Caco-2 (cell line): Measurements from ENCODE around the gene C17orf100. TPM values are rescaled to one million over a fixed set of nuclear protein-coding genes. Genes with fewer than 3 reads are reported as not detected.
"Not testable (repeated sequence)": the region's sequence is repeated elsewhere in the genome, so short reads cannot be mapped to it uniquely, and the experiment has no call there.

Experiments used
- BruUV-seq: library from RNA; stranded (reverse); fragments of 400-500 nt; replicated peaks from 2 replicates; lab custom pipeline; 2021; lab: Mats Ljungman, UMichigan
- CTCF ChIA-PET: fragments of 300-600 bp; sonication (Branson Sonifier 250); formaldehyde crosslinking; loops from one replicate; lab custom pipeline; 2022; ENCODE audit warnings: antibody characterized with exemption; lab: Charles Lee
- POLR2A ChIA-PET: fragments of 300-600 bp; sonication (Branson Sonifier 250); formaldehyde crosslinking; loops from one replicate; lab custom pipeline; 2022; ENCODE audit warnings: antibody characterized with exemption; lab: Charles Lee
- DNase-seq, 2 experiments: peaks; one replicate each; pipeline versions ENCODE4 v3.0.0 to v3.0.0-alpha.2; 2020 to 2022
- H3K27me3 ChIP-seq: replicated peaks from 2 replicates; pipeline ENCODE4 v1.6.0; 2011; ENCODE audit warnings: low read length; ENCODE audit not compliant: control insufficient read depth, insufficient read depth
- H3K36me3 ChIP-seq: 2 replicates; pipeline ENCODE4 v1.5.1; 2011; ENCODE audit warnings: low read length; ENCODE audit not compliant: control insufficient read depth, insufficient read depth
- H3K4me1 ChIP-seq: fragments of 250-450 bp; sonication (Bioruptor Pico); 2 replicates; pipeline ENCODE4 v1.5.1; 2020; ENCODE audit warnings: mild to moderate bottlenecking
- H3K4me3 ChIP-seq: 2 replicates; pipeline ENCODE4 v1.5.1; 2011; ENCODE audit warnings: low read depth, mild to moderate bottlenecking, control low read depth, low read length
- H3K9me3 ChIP-seq: fragments of 250-450 bp; sonication (Bioruptor Pico); 2 replicates; pipeline ENCODE4 v1.5.1; 2020; ENCODE audit warnings: mild to moderate bottlenecking, moderate library complexity
- H3K27ac Mint-ChIP-seq: one replicate; pipeline ENCODE4 v1.8.0; 2022; ENCODE audit warnings: mixed read lengths; ENCODE audit not compliant: unreplicated experiment
- H3K27me3 Mint-ChIP-seq: one replicate; pipeline ENCODE4 v1.8.0; 2022; ENCODE audit warnings: mixed read lengths; ENCODE audit not compliant: insufficient read depth, unreplicated experiment
- H3K36me3 Mint-ChIP-seq: one replicate; pipeline ENCODE4 v1.8.0; 2022; ENCODE audit warnings: mild to moderate bottlenecking, mixed read lengths; ENCODE audit not compliant: insufficient read depth, unreplicated experiment
- H3K4me1 Mint-ChIP-seq: one replicate; pipeline ENCODE4 v1.8.0; 2022; ENCODE audit warnings: low read depth, mixed read lengths; ENCODE audit not compliant: unreplicated experiment
- H3K4me3 Mint-ChIP-seq: one replicate; pipeline ENCODE4 v1.8.0; 2022; ENCODE audit warnings: mild to moderate bottlenecking, moderate library complexity, mixed read lengths; ENCODE audit not compliant: unreplicated experiment
- H3K9me3 Mint-ChIP-seq: one replicate; pipeline ENCODE4 v1.8.0; 2022; ENCODE audit warnings: mixed read lengths; ENCODE audit not compliant: unreplicated experiment
- CTCF ChIP-seq, 2 experiments: fragments of 200-600 bp in 1 of 2; IDR thresholded peaks; 1 replicate in 1 of 2; 2 replicates in 1 of 2; pipeline versions ENCODE4 v1.5.1 to v1.8.0; 2011 to 2022; ENCODE audit warnings: antibody characterized with exemption in 1 of 2, control low read depth in 1 of 2, inconsistent platforms in 1 of 2, low read depth in 1 of 2, low read length in 1 of 2, mild to moderate bottlenecking in 1 of 2, moderate library complexity in 1 of 2; ENCODE audit not compliant: insufficient read depth in 1 of 2, severe bottlenecking in 1 of 2, unreplicated experiment in 1 of 2
- intact Hi-C: fragments of 100-400 bp; cut with micrococcal nuclease; formaldehyde crosslinking; loops from one replicate; pipeline ENCODE4 v1.10.0; 2022; ENCODE audit not compliant: unreplicated experiment
- total RNA-seq: library from RNA; stranded (reverse); gene quantifications from 2 replicates; pipeline ENCODE4 v1.2.3, GENCODE V29; 2022

The C17orf100 gene
- total RNA-seq, 1 experiment from 2014 or later: 3.1 TPM

- Mint-ChIP-seq H3K27ac (no peak overlapping the region), H3K4me1 (peaks cover 10% of the 10 kb centered on the region), H3K27me3 (no peaks in the 10 kb centered on the region), H3K4me3 (peak overlapping the region; percentile 64), H3K9me3 (no peaks in the 10 kb centered on the region), H3K36me3 (peaks cover 8% of the 10 kb centered on the region)
- Histone ChIP-seq H3K4me3 (peak overlapping the region; percentile 24), H3K27me3 (no peaks in the 10 kb centered on the region), H3K4me1 (no peaks in the 10 kb centered on the region; the same call in 1 of the 2 replicates), H3K36me3 (no peaks in the 10 kb centered on the region), H3K9me3 (no peaks in the 10 kb centered on the region)
- no peak for TF ChIP-seq CTCF (IDR thresholded peaks at IDR 0.05; ENCODE audit: insufficient read depth in 1 of 2, low read depth in 1 of 2, low read length in 1 of 2, severe bottlenecking in 1 of 2, unreplicated experiment in 1 of 2)
- no TSS peak for BruUV-seq
- ChIA-PET POLR2A (no interaction called here), CTCF (no interaction called here)
- no peak for DNase-seq
- intact Hi-C loops: no loop called here
These were observed 6.2 kb downstream of the C17orf100 start for GRCh38 chr17:6657633-6658287.

- H3K4me1 Mint-ChIP-seq, H3K36me3 ChIP-seq, H3K27me3 ChIP-seq, H3K9me3 Mint-ChIP-seq, H3K36me3 Mint-ChIP-seq, BruUV-seq, intact Hi-C loops, H3K9me3 ChIP-seq, H3K4me3 ChIP-seq, POLR2A ChIA-PET, CTCF ChIA-PET, H3K27me3 Mint-ChIP-seq, H3K4me1 ChIP-seq, H3K4me3 Mint-ChIP-seq, DNase-seq, H3K27ac Mint-ChIP-seq: not testable (repeated sequence)
These were observed 6.8 kb downstream of the C17orf100 start for GRCh38 chr17:6658411-6658810.

GRCh38 chr17:6660101-6660500 lies 8.5 kb downstream of the C17orf100 start:
- no peak overlapping the region for H3K4me3 Mint-ChIP-seq

More at GRCh38 chr17:6660101-6660500, 8.5 kb downstream of the C17orf100 start:
- Histone ChIP-seq H3K4me3 (no peak overlapping the region), H3K27me3 (no peaks in the 10 kb centered on the region), H3K4me1 (no peaks in the 10 kb centered on the region), H3K36me3 (no peaks in the 10 kb centered on the region), H3K9me3 (no peaks in the 10 kb centered on the region)
- Mint-ChIP-seq H3K4me1 (no peaks in the 10 kb centered on the region), H3K36me3 (peaks cover 8% of the 10 kb centered on the region), H3K27me3 (no peaks in the 10 kb centered on the region), H3K27ac (no peak overlapping the region), H3K9me3 (no peaks in the 10 kb centered on the region)
- POLR2A ChIA-PET: no interaction called here
- no peak for TF ChIP-seq CTCF (IDR thresholded peaks at IDR 0.05; ENCODE audit: insufficient read depth in 1 of 2, low read depth in 1 of 2, low read length in 1 of 2, severe bottlenecking in 1 of 2, unreplicated experiment in 1 of 2)
- no peak for DNase-seq
- BruUV-seq: no TSS peak
- CTCF ChIA-PET: no interaction called here
- intact Hi-C loops: loop anchor here (10.0 kb wide), 1 partner anchor 345 kb away; no protein-coding TSS in a partner anchor
